Neural crest cell (in vitro differentiated cells): Measurements from ENCODE around the gene RYR2. TPM values are rescaled to one million over a fixed set of nuclear protein-coding genes. Genes with fewer than 3 reads are reported as not detected.
A peak's percentile ranks its signal among the peaks of the same experiment; 100 is the strongest.

ENCODE experiments used
- DNase-seq: peaks from one replicate; pipeline ENCODE4 v3.0.0; 2021; ENCODE audit warnings: low read depth, mixed read lengths, low spot score
- H3K27ac Mint-ChIP-seq: one replicate; pipeline ENCODE4 v1.8.0; 2021; ENCODE audit warnings: mild to moderate bottlenecking, mixed read lengths; ENCODE audit not compliant: unreplicated experiment
- H3K27me3 Mint-ChIP-seq: 2 replicates; pipeline ENCODE4 v1.8.0; 2021; ENCODE audit warnings: low read depth, mild to moderate bottlenecking, mixed read lengths
- H3K36me3 Mint-ChIP-seq: 2 replicates; pipeline ENCODE4 v1.8.0; 2021; ENCODE audit warnings: low read depth, mild to moderate bottlenecking, mixed read lengths
- H3K4me1 Mint-ChIP-seq: 2 replicates; pipeline ENCODE4 v1.8.0; 2021; ENCODE audit warnings: mixed read lengths
- H3K4me3 Mint-ChIP-seq: one replicate; pipeline ENCODE4 v1.8.0; 2021; ENCODE audit warnings: mild to moderate bottlenecking, mixed read lengths
- H3K9me3 Mint-ChIP-seq: 2 replicates; pipeline ENCODE4 v1.8.0; 2021; ENCODE audit warnings: mixed read lengths
- CTCF ChIP-seq: fragments of 200-600 bp; sonication (generic); conservative IDR thresholded peaks from 2 replicates; pipeline ENCODE4 v1.5.0; 2021; ENCODE audit warnings: antibody characterized with exemption, mild to moderate bottlenecking
- total RNA-seq: library from RNA; stranded (reverse); gene quantifications from 2 replicates; pipeline ENCODE4 v1.2.1, GENCODE V29; 2021

The RYR2 gene
- total RNA-seq, 1 donor from 2014 or later: 0.07 TPM

- DNase-seq: no peak
- Mint-ChIP-seq H3K27ac (no peak overlapping the region), H3K27me3 (peaks cover 39% of the 10 kb centered on the region), H3K4me1 (no peaks in the 10 kb centered on the region), H3K4me3 (no peak overlapping the region), H3K9me3 (no peaks in the 10 kb centered on the region), H3K36me3 (no peaks in the 10 kb centered on the region)
- TF ChIP-seq CTCF: no peak
Observed at GRCh38 chr1:237050915-237051314, 8.9 kb downstream of the RYR2 start.

- Mint-ChIP-seq H3K4me1 (no peaks in the 10 kb centered on the region), H3K27ac (no peak overlapping the region), H3K9me3 (no peaks in the 10 kb centered on the region), H3K27me3 (peaks cover 63% of the 10 kb centered on the region), H3K4me3 (no peak overlapping the region), H3K36me3 (no peaks in the 10 kb centered on the region)
- no peak for DNase-seq
- no peak for TF ChIP-seq CTCF
Observed at GRCh38 chr1:237054313-237054712, 12.3 kb downstream of the RYR2 start.

- no peak for DNase-seq
- H3K36me3 Mint-ChIP-seq: no peaks in the 10 kb centered on the region
Observed at GRCh38 chr1:237058470-237058869, 16.5 kb downstream of the RYR2 start.

GRCh38 chr1:237059244-237059643 is 17.3 kb downstream of the RYR2 start:
- H3K36me3 Mint-ChIP-seq: no peaks in the 10 kb centered on the region
- DNase-seq: no peak
- H3K9me3 Mint-ChIP-seq: no peaks in the 10 kb centered on the region
- H3K27me3 Mint-ChIP-seq: peaks cover 67% of the 10 kb centered on the region
- no peak overlapping the region for H3K4me3 Mint-ChIP-seq
- no peak for TF ChIP-seq CTCF
- H3K4me1 Mint-ChIP-seq: no peaks in the 10 kb centered on the region
- H3K27ac Mint-ChIP-seq: no peak overlapping the region

More at GRCh38 chr1:237058470-237058869, 16.5 kb downstream of the RYR2 start:
- no peaks in the 10 kb centered on the region for H3K4me1 Mint-ChIP-seq
- TF ChIP-seq CTCF: no peak
- no peak overlapping the region for H3K4me3 Mint-ChIP-seq
- peaks cover 67% of the 10 kb centered on the region for H3K27me3 Mint-ChIP-seq
- H3K9me3 Mint-ChIP-seq: no peaks in the 10 kb centered on the region
- no peak overlapping the region for H3K27ac Mint-ChIP-seq

GRCh38 chr1:237062976-237063375 is 21.0 kb downstream of the RYR2 start:
- Mint-ChIP-seq H3K27ac (no peak overlapping the region), H3K36me3 (no peaks in the 10 kb centered on the region), H3K27me3 (peaks cover 37% of the 10 kb centered on the region), H3K4me1 (no peaks in the 10 kb centered on the region), H3K4me3 (no peak overlapping the region), H3K9me3 (no peaks in the 10 kb centered on the region)
- no peak for DNase-seq
- no peak for TF ChIP-seq CTCF

GRCh38 chr1:237065903-237066302 is 23.9 kb downstream of the RYR2 start:
- Mint-ChIP-seq H3K27me3 (peaks cover 22% of the 10 kb centered on the region), H3K27ac (peak overlapping the region; percentile 44), H3K36me3 (no peaks in the 10 kb centered on the region), H3K4me3 (no peak overlapping the region), H3K4me1 (no peaks in the 10 kb centered on the region), H3K9me3 (no peaks in the 10 kb centered on the region)
- no peak for TF ChIP-seq CTCF
- no peak for DNase-seq
